Measurements from ENCODE around the gene ABI3BP.

DNA sequence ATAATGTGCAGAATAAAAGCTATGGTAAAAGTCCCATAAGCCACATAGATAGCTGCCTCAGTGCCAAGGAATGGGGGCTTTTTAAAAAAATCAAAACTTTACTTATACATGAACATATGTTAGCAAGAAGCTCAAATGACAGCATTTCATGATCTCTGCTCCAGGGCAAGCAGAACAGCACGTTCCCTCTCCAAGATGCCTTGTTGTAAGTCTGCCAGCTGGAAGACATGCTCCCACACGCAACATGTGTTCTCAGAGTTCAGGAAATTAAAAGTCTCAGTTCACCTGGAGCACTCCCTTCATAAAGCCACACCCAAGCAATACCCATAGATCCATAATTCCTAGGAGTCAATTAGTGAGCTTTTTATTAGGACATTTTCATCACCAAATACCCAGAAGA is 52.2 kb downstream of the ABI3BP start:
- TF ChIP-seq KAT7 (CRISPR knock-in tag; IDR thresholded peaks at IDR 0.05; ENCODE audit: borderline replicate concordance) (no peak), ZNF263 (CRISPR knock-in tag; IDR thresholded peaks at IDR 0.05; ENCODE audit: low read depth) (no peak), TEAD1 (CRISPR knock-in tag; IDR thresholded peaks at IDR 0.05) (no peak), CREB1 (CRISPR knock-in tag; IDR thresholded peaks at IDR 0.05) (no peak), ZNF317 (CRISPR knock-in tag; IDR thresholded peaks at IDR 0.05; ENCODE audit: borderline replicate concordance, low read depth) (no peak)
- TF ChIP-seq, protein P1, sequence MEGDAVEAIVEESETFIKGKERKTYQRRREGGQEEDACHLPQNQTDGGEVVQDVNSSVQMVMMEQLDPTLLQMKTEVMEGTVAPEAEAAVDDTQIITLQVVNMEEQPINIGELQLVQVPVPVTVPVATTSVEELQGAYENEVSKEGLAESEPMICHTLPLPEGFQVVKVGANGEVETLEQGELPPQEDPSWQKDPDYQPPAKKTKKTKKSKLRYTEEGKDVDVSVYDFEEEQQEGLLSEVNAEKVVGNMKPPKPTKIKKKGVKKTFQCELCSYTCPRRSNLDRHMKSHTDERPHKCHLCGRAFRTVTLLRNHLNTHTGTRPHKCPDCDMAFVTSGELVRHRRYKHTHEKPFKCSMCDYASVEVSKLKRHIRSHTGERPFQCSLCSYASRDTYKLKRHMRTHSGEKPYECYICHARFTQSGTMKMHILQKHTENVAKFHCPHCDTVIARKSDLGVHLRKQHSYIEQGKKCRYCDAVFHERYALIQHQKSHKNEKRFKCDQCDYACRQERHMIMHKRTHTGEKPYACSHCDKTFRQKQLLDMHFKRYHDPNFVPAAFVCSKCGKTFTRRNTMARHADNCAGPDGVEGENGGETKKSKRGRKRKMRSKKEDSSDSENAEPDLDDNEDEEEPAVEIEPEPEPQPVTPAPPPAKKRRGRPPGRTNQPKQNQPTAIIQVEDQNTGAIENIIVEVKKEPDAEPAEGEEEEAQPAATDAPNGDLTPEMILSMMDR (IDR thresholded peaks at IDR 0.05): no peak
- TF ChIP-seq, protein P2, sequence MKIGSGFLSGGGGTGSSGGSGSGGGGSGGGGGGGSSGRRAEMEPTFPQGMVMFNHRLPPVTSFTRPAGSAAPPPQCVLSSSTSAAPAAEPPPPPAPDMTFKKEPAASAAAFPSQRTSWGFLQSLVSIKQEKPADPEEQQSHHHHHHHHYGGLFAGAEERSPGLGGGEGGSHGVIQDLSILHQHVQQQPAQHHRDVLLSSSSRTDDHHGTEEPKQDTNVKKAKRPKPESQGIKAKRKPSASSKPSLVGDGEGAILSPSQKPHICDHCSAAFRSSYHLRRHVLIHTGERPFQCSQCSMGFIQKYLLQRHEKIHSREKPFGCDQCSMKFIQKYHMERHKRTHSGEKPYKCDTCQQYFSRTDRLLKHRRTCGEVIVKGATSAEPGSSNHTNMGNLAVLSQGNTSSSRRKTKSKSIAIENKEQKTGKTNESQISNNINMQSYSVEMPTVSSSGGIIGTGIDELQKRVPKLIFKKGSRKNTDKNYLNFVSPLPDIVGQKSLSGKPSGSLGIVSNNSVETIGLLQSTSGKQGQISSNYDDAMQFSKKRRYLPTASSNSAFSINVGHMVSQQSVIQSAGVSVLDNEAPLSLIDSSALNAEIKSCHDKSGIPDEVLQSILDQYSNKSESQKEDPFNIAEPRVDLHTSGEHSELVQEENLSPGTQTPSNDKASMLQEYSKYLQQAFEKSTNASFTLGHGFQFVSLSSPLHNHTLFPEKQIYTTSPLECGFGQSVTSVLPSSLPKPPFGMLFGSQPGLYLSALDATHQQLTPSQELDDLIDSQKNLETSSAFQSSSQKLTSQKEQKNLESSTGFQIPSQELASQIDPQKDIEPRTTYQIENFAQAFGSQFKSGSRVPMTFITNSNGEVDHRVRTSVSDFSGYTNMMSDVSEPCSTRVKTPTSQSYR (CRISPR knock-in tag; IDR thresholded peaks at IDR 0.05): no peak
- TF ChIP-seq, protein P3, sequence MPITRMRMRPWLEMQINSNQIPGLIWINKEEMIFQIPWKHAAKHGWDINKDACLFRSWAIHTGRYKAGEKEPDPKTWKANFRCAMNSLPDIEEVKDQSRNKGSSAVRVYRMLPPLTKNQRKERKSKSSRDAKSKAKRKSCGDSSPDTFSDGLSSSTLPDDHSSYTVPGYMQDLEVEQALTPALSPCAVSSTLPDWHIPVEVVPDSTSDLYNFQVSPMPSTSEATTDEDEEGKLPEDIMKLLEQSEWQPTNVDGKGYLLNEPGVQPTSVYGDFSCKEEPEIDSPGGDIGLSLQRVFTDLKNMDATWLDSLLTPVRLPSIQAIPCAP (CRISPR knock-in tag; IDR thresholded peaks at IDR 0.05): no peak
- TF ChIP-seq, protein P4, sequence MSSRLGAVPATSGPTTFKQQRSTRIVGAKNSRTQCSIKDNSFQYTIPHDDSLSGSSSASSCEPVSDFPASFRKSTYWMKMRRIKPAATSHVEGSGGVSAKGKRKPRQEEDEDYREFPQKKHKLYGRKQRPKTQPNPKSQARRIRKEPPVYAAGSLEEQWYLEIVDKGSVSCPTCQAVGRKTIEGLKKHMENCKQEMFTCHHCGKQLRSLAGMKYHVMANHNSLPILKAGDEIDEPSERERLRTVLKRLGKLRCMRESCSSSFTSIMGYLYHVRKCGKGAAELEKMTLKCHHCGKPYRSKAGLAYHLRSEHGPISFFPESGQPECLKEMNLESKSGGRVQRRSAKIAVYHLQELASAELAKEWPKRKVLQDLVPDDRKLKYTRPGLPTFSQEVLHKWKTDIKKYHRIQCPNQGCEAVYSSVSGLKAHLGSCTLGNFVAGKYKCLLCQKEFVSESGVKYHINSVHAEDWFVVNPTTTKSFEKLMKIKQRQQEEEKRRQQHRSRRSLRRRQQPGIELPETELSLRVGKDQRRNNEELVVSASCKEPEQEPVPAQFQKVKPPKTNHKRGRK (CRISPR knock-in tag; IDR thresholded peaks at IDR 0.05; ENCODE audit: borderline replicate concordance): no peak
- TF ChIP-seq, protein P5, sequence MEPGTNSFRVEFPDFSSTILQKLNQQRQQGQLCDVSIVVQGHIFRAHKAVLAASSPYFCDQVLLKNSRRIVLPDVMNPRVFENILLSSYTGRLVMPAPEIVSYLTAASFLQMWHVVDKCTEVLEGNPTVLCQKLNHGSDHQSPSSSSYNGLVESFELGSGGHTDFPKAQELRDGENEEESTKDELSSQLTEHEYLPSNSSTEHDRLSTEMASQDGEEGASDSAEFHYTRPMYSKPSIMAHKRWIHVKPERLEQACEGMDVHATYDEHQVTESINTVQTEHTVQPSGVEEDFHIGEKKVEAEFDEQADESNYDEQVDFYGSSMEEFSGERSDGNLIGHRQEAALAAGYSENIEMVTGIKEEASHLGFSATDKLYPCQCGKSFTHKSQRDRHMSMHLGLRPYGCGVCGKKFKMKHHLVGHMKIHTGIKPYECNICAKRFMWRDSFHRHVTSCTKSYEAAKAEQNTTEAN (CRISPR knock-in tag; IDR thresholded peaks at IDR 0.05): no peak
